Nephron (organoid): ENCODE data around the gene THSD4.
"Not testable (repeated sequence)": the region's sequence is repeated elsewhere in the genome, so short reads cannot be mapped to it uniquely, and the experiment has no call there.

Experiments
- H3K27ac Mint-ChIP-seq, 3 experiments: 2 replicates each; pipeline ENCODE4 v1.8.0; 2020; ENCODE audit warnings: mixed read lengths in 3 of 3, mild to moderate bottlenecking in 2 of 3, moderate library complexity in 1 of 3
- H3K27me3 Mint-ChIP-seq: 2 replicates; pipeline ENCODE4 v1.8.0; 2021; ENCODE audit warnings: low read depth, mild to moderate bottlenecking, moderate library complexity, mixed read lengths
- H3K36me3 Mint-ChIP-seq: 2 replicates; pipeline ENCODE4 v1.8.0; 2020; ENCODE audit warnings: low read depth, mixed read lengths
- H3K4me1 Mint-ChIP-seq: 2 replicates; pipeline ENCODE4 v1.8.0; 2020; ENCODE audit warnings: mixed read lengths
- H3K4me3 Mint-ChIP-seq, 3 experiments: 2 replicates each; pipeline ENCODE4 v1.8.0; 2020; ENCODE audit warnings: mild to moderate bottlenecking in 3 of 3, mixed read lengths in 3 of 3, moderate library complexity in 2 of 3
- H3K9me3 Mint-ChIP-seq: 2 replicates; pipeline ENCODE4 v1.8.0; 2020; ENCODE audit warnings: mixed read lengths
- CTCF ChIP-seq, 3 experiments: fragments of 200-600 bp; sonication (generic); IDR thresholded peaks; one replicate each; pipeline ENCODE4 v1.5.0; 2021; ENCODE audit warnings: antibody characterized with exemption in 3 of 3; ENCODE audit not compliant: unreplicated experiment in 3 of 3

THSD4 gene

GRCh38 chr15:71362987-71363968 lies 248.0 kb downstream of the THSD4 start:
- Mint-ChIP-seq H3K9me3 (no peaks in the 10 kb centered on the region), H3K4me3 (no peak overlapping the region), H3K4me1 (peaks cover under 1% of the 10 kb centered on the region), H3K27ac (no peak overlapping the region), H3K36me3 (no peaks in the 10 kb centered on the region), H3K27me3 (peaks cover 26% of the 10 kb centered on the region)
- no peak for TF ChIP-seq CTCF (IDR thresholded peaks at IDR 0.05; ENCODE audit: unreplicated experiment in 3 of 3)

- no peaks in the 10 kb centered on the region for H3K9me3 Mint-ChIP-seq
- no peak overlapping the region for H3K4me3 Mint-ChIP-seq
- H3K4me1 Mint-ChIP-seq: no peaks in the 10 kb centered on the region
These were observed 248.9 kb downstream of the THSD4 start for GRCh38 chr15:71364117-71364584.

GRCh38 chr15:71366522-71366921 lies 251.3 kb downstream of the THSD4 start:
- no peak overlapping the region for H3K27ac Mint-ChIP-seq
- no peak for TF ChIP-seq CTCF (IDR thresholded peaks at IDR 0.05; ENCODE audit: unreplicated experiment in 3 of 3)
- H3K27me3 Mint-ChIP-seq: peaks cover 25% of the 10 kb centered on the region
- H3K4me3 Mint-ChIP-seq: no peak overlapping the region
- peaks cover 15% of the 10 kb centered on the region for H3K9me3 Mint-ChIP-seq
- H3K36me3 Mint-ChIP-seq: no peaks in the 10 kb centered on the region
- H3K4me1 Mint-ChIP-seq: no peaks in the 10 kb centered on the region

More at GRCh38 chr15:71364117-71364584, 248.9 kb downstream of the THSD4 start:
- no peak for TF ChIP-seq CTCF (IDR thresholded peaks at IDR 0.05; ENCODE audit: unreplicated experiment in 3 of 3)
- Mint-ChIP-seq H3K27me3 (peaks cover 23% of the 10 kb centered on the region), H3K27ac (no peak overlapping the region), H3K36me3 (no peaks in the 10 kb centered on the region)

GRCh38 chr15:71366926-71367325 lies 251.7 kb downstream of the THSD4 start:
- Mint-ChIP-seq H3K36me3 (no peaks in the 10 kb centered on the region), H3K9me3 (peaks cover 16% of the 10 kb centered on the region), H3K27ac (no peak overlapping the region), H3K4me1 (no peaks in the 10 kb centered on the region), H3K27me3 (peaks cover 25% of the 10 kb centered on the region), H3K4me3 (no peak overlapping the region)
- TF ChIP-seq CTCF (IDR thresholded peaks at IDR 0.05; ENCODE audit: unreplicated experiment in 3 of 3): no peak

GRCh38 chr15:71367737-71368136 lies 252.5 kb downstream of the THSD4 start:
- Mint-ChIP-seq H3K27me3 (peaks cover 23% of the 10 kb centered on the region), H3K9me3 (peaks cover 17% of the 10 kb centered on the region)
- not testable (repeated sequence) for H3K36me3 Mint-ChIP-seq, H3K4me1 Mint-ChIP-seq, H3K4me3 Mint-ChIP-seq, H3K27ac Mint-ChIP-seq

GRCh38 chr15:71372769-71373168 lies 257.5 kb downstream of the THSD4 start:
- H3K27me3 Mint-ChIP-seq, H3K4me3 Mint-ChIP-seq, H3K4me1 Mint-ChIP-seq, H3K27ac Mint-ChIP-seq, H3K36me3 Mint-ChIP-seq: not testable (repeated sequence)
- peaks cover 17% of the 10 kb centered on the region for H3K9me3 Mint-ChIP-seq

- no peak overlapping the region for H3K4me3 Mint-ChIP-seq
- H3K27ac Mint-ChIP-seq: no peak overlapping the region
- peaks cover 17% of the 10 kb centered on the region for H3K9me3 Mint-ChIP-seq
- H3K27me3 Mint-ChIP-seq: peaks cover 4% of the 10 kb centered on the region
- no peaks in the 10 kb centered on the region for H3K36me3 Mint-ChIP-seq
- TF ChIP-seq CTCF (IDR thresholded peaks at IDR 0.05; ENCODE audit: unreplicated experiment in 3 of 3): no peak
- no peaks in the 10 kb centered on the region for H3K4me1 Mint-ChIP-seq
These were observed 258.6 kb downstream of the THSD4 start for GRCh38 chr15:71373917-71374316.
